Measurements from ENCODE around the gene LPCAT2.

DNA sequence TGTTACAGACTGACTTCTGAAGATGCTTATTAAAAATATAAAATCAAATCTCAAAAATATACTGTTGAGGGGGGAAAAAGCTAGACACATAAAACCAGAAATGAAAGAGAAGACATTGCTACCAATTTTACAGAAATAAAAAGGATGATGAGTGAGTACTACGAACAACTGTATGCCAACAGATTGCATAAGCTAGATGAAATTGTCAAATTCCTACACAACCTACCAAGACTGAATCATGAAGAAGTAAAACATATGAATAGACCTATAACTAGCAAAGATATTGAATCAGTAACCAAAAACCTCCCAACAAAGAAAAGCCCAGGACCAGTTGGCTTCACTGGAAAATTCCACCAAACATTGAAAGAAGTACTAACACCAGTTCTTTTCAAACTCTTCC lies 54.1 kb downstream of the LPCAT2 start:
- TF ChIP-seq, protein P1, sequence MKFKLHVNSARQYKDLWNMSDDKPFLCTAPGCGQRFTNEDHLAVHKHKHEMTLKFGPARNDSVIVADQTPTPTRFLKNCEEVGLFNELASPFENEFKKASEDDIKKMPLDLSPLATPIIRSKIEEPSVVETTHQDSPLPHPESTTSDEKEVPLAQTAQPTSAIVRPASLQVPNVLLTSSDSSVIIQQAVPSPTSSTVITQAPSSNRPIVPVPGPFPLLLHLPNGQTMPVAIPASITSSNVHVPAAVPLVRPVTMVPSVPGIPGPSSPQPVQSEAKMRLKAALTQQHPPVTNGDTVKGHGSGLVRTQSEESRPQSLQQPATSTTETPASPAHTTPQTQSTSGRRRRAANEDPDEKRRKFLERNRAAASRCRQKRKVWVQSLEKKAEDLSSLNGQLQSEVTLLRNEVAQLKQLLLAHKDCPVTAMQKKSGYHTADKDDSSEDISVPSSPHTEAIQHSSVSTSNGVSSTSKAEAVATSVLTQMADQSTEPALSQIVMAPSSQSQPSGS (IDR thresholded peaks at IDR 0.05; ENCODE audit: low read length): no peak
- TF ChIP-seq, protein P2, sequence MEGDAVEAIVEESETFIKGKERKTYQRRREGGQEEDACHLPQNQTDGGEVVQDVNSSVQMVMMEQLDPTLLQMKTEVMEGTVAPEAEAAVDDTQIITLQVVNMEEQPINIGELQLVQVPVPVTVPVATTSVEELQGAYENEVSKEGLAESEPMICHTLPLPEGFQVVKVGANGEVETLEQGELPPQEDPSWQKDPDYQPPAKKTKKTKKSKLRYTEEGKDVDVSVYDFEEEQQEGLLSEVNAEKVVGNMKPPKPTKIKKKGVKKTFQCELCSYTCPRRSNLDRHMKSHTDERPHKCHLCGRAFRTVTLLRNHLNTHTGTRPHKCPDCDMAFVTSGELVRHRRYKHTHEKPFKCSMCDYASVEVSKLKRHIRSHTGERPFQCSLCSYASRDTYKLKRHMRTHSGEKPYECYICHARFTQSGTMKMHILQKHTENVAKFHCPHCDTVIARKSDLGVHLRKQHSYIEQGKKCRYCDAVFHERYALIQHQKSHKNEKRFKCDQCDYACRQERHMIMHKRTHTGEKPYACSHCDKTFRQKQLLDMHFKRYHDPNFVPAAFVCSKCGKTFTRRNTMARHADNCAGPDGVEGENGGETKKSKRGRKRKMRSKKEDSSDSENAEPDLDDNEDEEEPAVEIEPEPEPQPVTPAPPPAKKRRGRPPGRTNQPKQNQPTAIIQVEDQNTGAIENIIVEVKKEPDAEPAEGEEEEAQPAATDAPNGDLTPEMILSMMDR (IDR thresholded peaks at IDR 0.05; ENCODE audit: control extremely low read depth in 1 of 3, insufficient read depth in 1 of 3, low read depth in 1 of 3, low read length in 3 of 3): no peak
- TF ChIP-seq MAFK (IDR thresholded peaks at IDR 0.05; ENCODE audit: low read depth, low read length) (no peak), TCF12 (IDR thresholded peaks at IDR 0.05; ENCODE audit: low read depth, low read length) (no peak)
